Endothelial cell of umbilical vein (primary cell): Measurements from ENCODE around the gene FOXD2. TPM values are rescaled to one million over a fixed set of nuclear protein-coding genes. Genes with fewer than 3 reads are reported as not detected.

Experiments used
- BruUV-seq: library from RNA; stranded (reverse); fragments of 400-500 nt; replicated peaks from 2 replicates; lab custom pipeline; 2021; lab: Mats Ljungman, UMichigan
- CTCF ChIA-PET: fragments of 300-600, 350-600 bp; sonication (Branson Sonifier 250); formaldehyde crosslinking; loops from one replicate; lab custom pipeline; 2021; ENCODE audit warnings: antibody characterized with exemption, inconsistent platforms; lab: Charles Lee
- POLR2A ChIA-PET: fragments of 300-600, 350-600 bp; sonication (Branson Sonifier 250); formaldehyde crosslinking; loops from one replicate; lab custom pipeline; 2021; ENCODE audit warnings: antibody characterized with exemption, inconsistent platforms; lab: Charles Lee
- DNase-seq: peaks from one replicate; pipeline ENCODE4 v3.0.0-alpha.2; 2011; ENCODE audit warnings: low read depth, low spot score
- FAIRE-seq: peaks from 2 replicates; lab custom pipeline; 2011; peaks lifted over from hg19 to GRCh38; lab: Jason Lieb, UNC
- H2AFZ ChIP-seq: 2 replicates; pipeline ENCODE4 v1.6.0; 2012; ENCODE audit warnings: low read depth, low read length, control low read depth, inconsistent platforms
- H3K27ac ChIP-seq: 2 replicates; pipeline ENCODE4 v1.5.1; 2011; ENCODE audit warnings: low read depth, mild to moderate bottlenecking, control low read depth, low read length, moderate library complexity; ENCODE audit not compliant: insufficient read depth
- H3K27me3 ChIP-seq, 2 experiments: 2 replicates each; pipeline versions ENCODE4 v1.6.0 to v1.6.1; 2011; ENCODE audit warnings: low read length in 2 of 2, mixed read lengths in 1 of 2; ENCODE audit not compliant: control insufficient read depth in 2 of 2, insufficient read depth in 2 of 2
- H3K36me3 ChIP-seq, 2 experiments: 2 replicates in 1 of 2; 3 replicates in 1 of 2; pipeline ENCODE4 v1.5.1; 2011; ENCODE audit warnings: low read length in 2 of 2, mild to moderate bottlenecking in 1 of 2, moderate library complexity in 1 of 2; ENCODE audit not compliant: control insufficient read depth in 2 of 2, insufficient read depth in 2 of 2; ENCODE audit errors: extremely low read depth in 1 of 2
- H3K4me1 ChIP-seq: 3 replicates; pipeline ENCODE4 v1.5.1; 2011; ENCODE audit warnings: mild to moderate bottlenecking, low read length; ENCODE audit not compliant: control insufficient read depth, insufficient read depth; ENCODE audit errors: extremely low read depth
- H3K4me2 ChIP-seq: 2 replicates; pipeline ENCODE4 v1.6.1; 2011; ENCODE audit warnings: low read length, control low read depth, mixed read lengths; ENCODE audit not compliant: insufficient read depth
- H3K4me3 ChIP-seq, 3 experiments: fragments of 200-600 bp in 1 of 3; sonication (generic), shearing (Covaris generic) in 1 of 3; replicated peaks in 1 of 3; 2 replicates each; pipeline ENCODE4 v1.5.1; 2011 to 2016; ENCODE audit warnings: control low read depth in 3 of 3, low read length in 3 of 3, mild to moderate bottlenecking in 2 of 3, inconsistent platforms in 1 of 3, low read depth in 1 of 3, moderate library complexity in 1 of 3; ENCODE audit not compliant: insufficient read depth in 1 of 3
- H3K79me2 ChIP-seq: 2 replicates; pipeline ENCODE4 v1.6.0; 2012; ENCODE audit warnings: low read length, inconsistent platforms; ENCODE audit not compliant: control insufficient read depth, insufficient read depth
- H3K9ac ChIP-seq: replicated peaks from 2 replicates; pipeline ENCODE3; 2011; ENCODE audit warnings: low read length, control low read depth; ENCODE audit not compliant: insufficient read depth; ENCODE audit errors: extremely low read depth
- H3K9me1 ChIP-seq: replicated peaks from 3 replicates; pipeline ENCODE4 v1.6.0; 2011; ENCODE audit warnings: mild to moderate bottlenecking, low read length; ENCODE audit not compliant: control insufficient read depth, insufficient read depth; ENCODE audit errors: extremely low read depth
- H3K9me3 ChIP-seq: replicated peaks from 2 replicates; pipeline ENCODE4 v1.5.1; 2012; ENCODE audit warnings: low read length, inconsistent platforms; ENCODE audit not compliant: control insufficient read depth, insufficient read depth
- H4K20me1 ChIP-seq: replicated peaks from 2 replicates; pipeline ENCODE3; 2011; ENCODE audit warnings: mild to moderate bottlenecking, low read length; ENCODE audit not compliant: control insufficient read depth, insufficient read depth; ENCODE audit errors: extremely low read depth
- CTCF ChIP-seq, 2 donors: IDR thresholded peaks; 1 replicate in 1 of 2; 2 replicates in 1 of 2; pipeline ENCODE4 v1.5.1; 2011; ENCODE audit warnings: low read length in 2 of 2, mild to moderate bottlenecking in 2 of 2, moderate library complexity in 2 of 2, control low read depth in 1 of 2, inconsistent platforms in 1 of 2, low read depth in 1 of 2; ENCODE audit not compliant: insufficient read depth in 1 of 2; ENCODE audit errors: extremely low read depth in 1 of 2
- EZH2 ChIP-seq: IDR thresholded peaks from 2 replicates; pipeline ENCODE4 v1.6.1; 2012; ENCODE audit warnings: borderline replicate concordance, low read depth, mild to moderate bottlenecking, moderate library complexity, low read length, inconsistent platforms; ENCODE audit not compliant: severe bottlenecking
- FOS ChIP-seq: IDR thresholded peaks from 2 replicates; pipeline ENCODE4 v1.6.1; 2011; ENCODE audit warnings: mild to moderate bottlenecking, low read length, moderate library complexity, borderline replicate concordance; ENCODE audit not compliant: insufficient read depth
- GATA2 ChIP-seq: IDR thresholded peaks from 2 replicates; pipeline ENCODE4 v1.7.0; 2011; ENCODE audit warnings: low read depth, mild to moderate bottlenecking, moderate library complexity, mixed read lengths, low read length; ENCODE audit not compliant: insufficient read length, insufficient read depth
- JUN ChIP-seq: IDR thresholded peaks from 2 replicates; pipeline ENCODE4 v1.6.1; 2011; ENCODE audit warnings: borderline replicate concordance, low read depth; ENCODE audit not compliant: insufficient read length, insufficient read depth
- MAX ChIP-seq: IDR thresholded peaks from 2 replicates; pipeline ENCODE4 v1.6.1; 2011; ENCODE audit not compliant: insufficient read depth, insufficient read length
- MYC ChIP-seq: IDR thresholded peaks from one replicate; pipeline ENCODE4 v1.6.1; 2011; ENCODE audit warnings: mild to moderate bottlenecking, low read depth, low read length
- POLR2A ChIP-seq: IDR thresholded peaks from 2 replicates; pipeline ENCODE4 v1.6.1; 2012; ENCODE audit warnings: low read depth, mild to moderate bottlenecking, control low read depth, low read length
- POLR2AphosphoS5 ChIP-seq: IDR thresholded peaks from 2 replicates; pipeline ENCODE4 v1.6.1; 2012; ENCODE audit warnings: low read depth, mild to moderate bottlenecking, control low read depth, low read length, moderate library complexity; ENCODE audit not compliant: insufficient read depth
- dilution Hi-C: fragments of 300-500 bp; cut with MboI; formaldehyde crosslinking; loops from one replicate; pipeline ENCODE4 v1.15.0; 2019; ENCODE audit warnings: low sequenced_read_pairs; ENCODE audit not compliant: extremely low pct_ligation_motif_present
- intact Hi-C: fragments of 100-400 bp; cut with micrococcal nuclease; formaldehyde crosslinking; loops from one replicate; pipeline ENCODE4 v1.10.0; 2022
- polyA plus RNA-seq, 4 experiments: library from polyadenylated mRNA; depleted of rRNA in 3 of 4; stranded (reverse) in 3 of 4; unstranded in 1 of 4; fragments of >200 nt; gene quantifications; 2 replicates each; pipeline versions ENCODE4 v1.2.1 to v1.2.3, GENCODE V29; 2011 to 2012; ENCODE audit warnings: missing spikeins in 1 of 4
- total RNA-seq: library from RNA; stranded (reverse); gene quantifications from 2 replicates; pipeline ENCODE4 v1.2.3, GENCODE V29; 2021

The FOXD2 gene
- total and polyA plus RNA-seq, 2 donors (not counting 3 experiments of a cell fraction or from before 2014, with no cell fraction given), result 0.01 to 0.09 TPM

GRCh38 chr1:47396671-47397196 lies 41.1 kb upstream of the FOXD2 start:
- Histone ChIP-seq H3K9ac (no peak overlapping the region), H3K79me2 (no peaks in the 10 kb centered on the region), H3K27ac (no peak overlapping the region), H3K4me2 (no peak overlapping the region), H3K9me1 (no peaks in the 10 kb centered on the region), H3K4me3 (no peak overlapping the region), H3K9me3 (no peaks in the 10 kb centered on the region), H3K4me1 (no peaks in the 10 kb centered on the region), H3K36me3 (no peaks in the 10 kb centered on the region), H2AFZ (no peak overlapping the region), H4K20me1 (no peaks in the 10 kb centered on the region), H3K27me3 (peaks cover 5 to 6% of the 10 kb centered on the region in 2 experiments)
- ChIA-PET CTCF (interaction anchor here (0.5 to 2.2 kb wide), 4 partner anchors 8 to 329 kb away, joined by 3 to 11 read pairs (median 6); no protein-coding TSS in a partner anchor), POLR2A (no interaction called here)
- no peak for TF ChIP-seq GATA2
- TF ChIP-seq CTCF (IDR thresholded peaks at IDR 0.05; ENCODE audit: extremely low read depth in 1 of 2, insufficient read depth in 1 of 2, low read depth in 1 of 2, low read length in 2 of 2), result no peak
- TF ChIP-seq JUN, result no peak
- no peak for DNase-seq
- BruUV-seq, result no TSS peak
- dilution Hi-C loops (no loop called here), intact Hi-C loops (no loop called here)
- no peak for FAIRE-seq

GRCh38 chr1:47399138-47399845 lies 38.6 kb upstream of the FOXD2 start:
- ChIA-PET CTCF (interaction anchor here (1.1 kb wide), 1 partner anchor 327 kb away, joined by 4 read pairs; no protein-coding TSS in a partner anchor), POLR2A (interaction anchor here (0.7 kb wide), 2 partner anchors 45 to 241 kb away, joined by 4 to 6 read pairs; no protein-coding TSS in a partner anchor)
- TF ChIP-seq FOS, result no peak
- TF ChIP-seq GATA2, result no peak
- TF ChIP-seq POLR2A, result no peak
- no peak for TF ChIP-seq JUN
- TF ChIP-seq EZH2, result no peak
- TF ChIP-seq MAX, result no peak
- TF ChIP-seq CTCF (IDR thresholded peaks at IDR 0.05; ENCODE audit: extremely low read depth in 1 of 2, insufficient read depth in 1 of 2, low read depth in 1 of 2, low read length in 2 of 2), result no peak
- TF ChIP-seq MYC, result no peak
- TF ChIP-seq POLR2AphosphoS5, result no peak
- DNase-seq (no peak), FAIRE-seq (no peak)
- dilution Hi-C loops, result no loop called here
- no peaks in the 10 kb centered on the region for H3K36me3 ChIP-seq
- H2AFZ ChIP-seq, result no peak overlapping the region
- H3K4me1 ChIP-seq, result no peaks in the 10 kb centered on the region
- no peak overlapping the region for H3K9ac ChIP-seq
- no peaks in the 10 kb centered on the region for H3K79me2 ChIP-seq
- no TSS peak for BruUV-seq
- no peak overlapping the region for H3K4me3 ChIP-seq
- no peak overlapping the region for H3K27ac ChIP-seq
- H3K27me3 ChIP-seq, result peaks cover 6 to 13% of the 10 kb centered on the region in 2 experiments
- H3K9me3 ChIP-seq, result no peaks in the 10 kb centered on the region
- intact Hi-C loops, result no loop called here
- H4K20me1 ChIP-seq, result no peaks in the 10 kb centered on the region
- H3K9me1 ChIP-seq, result no peaks in the 10 kb centered on the region
- H3K4me2 ChIP-seq, result no peak overlapping the region
